Naive B cell (primary cell): ENCODE results near the gene RBAK. TPM values are rescaled to one million over a fixed set of nuclear protein-coding genes. Genes with fewer than 3 reads are reported as not detected.
A peak's percentile ranks its signal among the peaks of the same experiment; 100 is the strongest.

Experiments used
- ATAC-seq, 2 donors: fragments of 150-1000 bp; cut with Tn5 transposase; 2 replicates each; pipeline ENCODE4 v1.10.0; 2021; ENCODE audit warnings: low read depth in 2 of 2, mild to moderate bottlenecking in 2 of 2, moderate library complexity in 2 of 2
- DNase-seq: peaks from one replicate; pipeline ENCODE4 v3.0.0; 2022
- H3K27ac Mint-ChIP-seq, 6 donors: one replicate each; pipeline ENCODE4 v1.8.0; 2020 to 2022; ENCODE audit warnings: mild to moderate bottlenecking in 6 of 6, mixed read lengths in 6 of 6, moderate library complexity in 5 of 6, inconsistent platforms in 2 of 6
- H3K27me3 Mint-ChIP-seq, 3 donors: one replicate each; pipeline ENCODE4 v1.8.0; 2021 to 2022; ENCODE audit warnings: mixed read lengths in 3 of 3, mild to moderate bottlenecking in 1 of 3
- H3K36me3 Mint-ChIP-seq, 2 donors: one replicate each; pipeline ENCODE4 v1.8.0; 2020 to 2022; ENCODE audit warnings: mixed read lengths in 2 of 2, inconsistent platforms in 1 of 2, mild to moderate bottlenecking in 1 of 2
- H3K4me1 Mint-ChIP-seq, 3 donors: one replicate each; pipeline ENCODE4 v1.8.0; 2020 to 2022; ENCODE audit warnings: mixed read lengths in 3 of 3, inconsistent platforms in 1 of 3, mild to moderate bottlenecking in 1 of 3, moderate library complexity in 1 of 3
- H3K4me3 Mint-ChIP-seq, 8 donors: one replicate each; pipeline ENCODE4 v1.8.0; 2020 to 2022; ENCODE audit warnings: mild to moderate bottlenecking in 8 of 8, mixed read lengths in 8 of 8, moderate library complexity in 8 of 8, inconsistent platforms in 2 of 8
- H3K9me3 Mint-ChIP-seq, 7 donors: one replicate each; pipeline ENCODE4 v1.8.0; 2020 to 2022; ENCODE audit warnings: mixed read lengths in 7 of 7, mild to moderate bottlenecking in 5 of 7, inconsistent platforms in 2 of 7, moderate library complexity in 1 of 7
- polyA plus RNA-seq, 6 donors: library from polyadenylated mRNA; unstranded; fragments of 300-500 nt; fragmentation: Illumina TruSeq; gene quantifications; one replicate each; pipeline ENCODE4 v1.2.3, GENCODE V29; 2021; ENCODE audit warnings: low read depth in 6 of 6

RBAK gene
- polyA plus RNA-seq, 6 donors from 2014 or later: 2.1 to 7.2 (median 5.1) TPM

DNA sequence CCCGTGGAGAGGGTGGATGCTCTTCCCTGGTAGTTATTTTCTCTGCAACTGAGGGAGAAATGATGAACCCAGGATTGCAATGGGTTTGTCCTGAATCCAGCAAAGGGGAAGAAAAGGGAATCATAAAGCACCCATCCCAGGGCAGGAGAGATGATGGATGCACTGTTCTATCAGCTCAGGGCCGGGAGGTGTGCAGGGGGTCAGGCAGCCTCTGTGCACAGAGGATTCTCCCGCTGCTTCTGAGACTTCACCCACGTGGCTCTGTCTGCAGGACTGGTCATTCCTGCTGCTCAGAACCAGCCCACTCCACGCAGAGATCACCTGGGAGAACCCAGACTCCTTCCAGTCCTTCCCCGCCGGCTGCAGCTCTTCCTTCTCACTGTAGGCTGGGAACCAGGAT lies 70.7 kb downstream of the RBAK start:
- peaks cover 0 to 3% (median 0%) of the 10 kb centered on the region in 7 donors for H3K9me3 Mint-ChIP-seq
- no peak overlapping the region for H3K27ac Mint-ChIP-seq
- no peaks in the 10 kb centered on the region for H3K36me3 Mint-ChIP-seq
- H3K27me3 Mint-ChIP-seq: peaks cover 5 to 32% (median 31%) of the 10 kb centered on the region in 3 donors
- DNase-seq (no peak), ATAC-seq (no peak)
- no peak overlapping the region for H3K4me3 Mint-ChIP-seq
- no peaks in the 10 kb centered on the region for H3K4me1 Mint-ChIP-seq

DNA sequence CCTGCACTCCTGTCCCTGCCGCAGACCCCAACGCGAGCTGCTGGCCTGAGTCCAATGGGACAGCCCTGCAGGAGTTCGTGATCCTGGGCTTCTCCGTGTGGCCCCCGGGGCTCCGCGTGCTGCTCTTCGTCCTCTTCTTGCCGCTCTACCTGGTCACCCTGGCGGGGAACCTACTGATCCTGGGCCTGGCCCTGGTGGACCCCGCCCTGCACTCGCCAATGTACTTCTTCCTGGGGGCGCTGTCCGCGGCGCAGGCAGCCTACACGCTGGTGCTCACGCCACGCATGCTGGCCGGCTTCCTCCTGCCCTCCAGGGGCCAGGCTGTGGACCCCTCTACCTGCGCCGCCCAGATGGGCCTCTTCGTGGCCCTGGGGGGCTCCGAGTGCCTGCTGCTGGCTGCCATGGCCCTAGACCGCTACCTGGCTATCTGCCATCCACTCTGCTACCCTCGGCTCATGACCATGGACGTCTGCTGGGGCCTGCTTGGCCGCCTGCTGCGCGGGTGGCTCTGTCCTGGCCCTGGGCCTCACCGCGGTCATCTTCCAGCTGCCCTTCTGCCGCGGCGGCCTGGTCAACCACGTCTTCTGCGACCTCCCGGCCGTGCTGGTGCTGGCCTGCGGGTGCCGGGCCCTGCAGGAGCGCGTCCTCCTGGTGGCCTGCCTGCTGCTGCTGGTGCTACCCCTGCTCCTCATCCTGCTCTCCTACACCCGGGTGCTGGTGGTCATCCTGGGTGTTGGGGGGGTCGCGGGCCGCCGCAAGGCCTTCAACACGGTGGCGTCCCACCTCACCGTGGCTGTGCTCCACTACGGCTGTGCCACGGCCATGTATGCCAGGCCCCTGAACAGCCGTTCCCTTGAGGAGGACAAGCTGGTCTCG lies 71.7 kb downstream of the RBAK start:
- DNase-seq: no peak
- no peak overlapping the region for H3K4me3 Mint-ChIP-seq
- ATAC-seq: no peak
- no peaks in the 10 kb centered on the region for H3K36me3 Mint-ChIP-seq
- no peaks in the 10 kb centered on the region for H3K4me1 Mint-ChIP-seq
- H3K9me3 Mint-ChIP-seq: peaks cover 0 to 3% (median 0%) of the 10 kb centered on the region in 7 donors
- H3K27ac Mint-ChIP-seq: peak overlapping the region in 1 of 6 donors; percentile 83
- H3K27me3 Mint-ChIP-seq: peaks cover 5 to 32% (median 31%) of the 10 kb centered on the region in 3 donors

Other genes with a start within 250 kb of the RBAK start
- not detected for gene PAPOLB, start 183.8 kb upstream of the RBAK start, polyA plus RNA-seq
- gene RADIL, start 162.1 kb upstream of the RBAK start, polyA plus RNA-seq: under 1 TPM in 1 of 6 donors, not detected in 5; 0.04 TPM
- gene MMD2, start 86.7 kb upstream of the RBAK start, polyA plus RNA-seq: not detected
- gene WIPI2, start 144.4 kb downstream of the RBAK start, polyA plus RNA-seq: 100 to 1,000 TPM in 1 of 6 donors, 10 to 100 TPM in 5; 84.6 to 104 (median 99.7) TPM
- under 1 TPM in 3 of 6 donors, not detected in 3; 0.12 to 0.19 (median 0.16) TPM for gene SLC29A4, start 237.1 kb downstream of the RBAK start, polyA plus RNA-seq